ENCODE data around the gene NR2F6. TPM values are rescaled to one million over a fixed set of nuclear protein-coding genes. Genes with fewer than 3 reads are reported as not detected.

The NR2F6 gene
- total RNA-seq, 1 experiment from 2014 or later, result 96.5 TPM

- Mint-ChIP-seq H3K27ac (ENCODE audit: unreplicated experiment) (no peak overlapping the region), H3K4me1 (ENCODE audit: low read depth, unreplicated experiment) (no peaks in the 10 kb centered on the region), H3K4me3 (ENCODE audit: unreplicated experiment) (no peak overlapping the region), H3K27me3 (ENCODE audit: insufficient read depth, unreplicated experiment) (no peaks in the 10 kb centered on the region), H3K36me3 (ENCODE audit: insufficient read depth, unreplicated experiment) (peaks cover 28% of the 10 kb centered on the region), H3K9me3 (ENCODE audit: unreplicated experiment) (no peaks in the 10 kb centered on the region)
- Histone ChIP-seq H3K36me3 (ENCODE audit: control insufficient read depth, insufficient read depth, low read length) (no peaks in the 10 kb centered on the region), H3K4me1 (no peaks in the 10 kb centered on the region), H3K4me3 (ENCODE audit: low read depth, low read length) (no peak overlapping the region), H3K9me3 (no peaks in the 10 kb centered on the region), H3K27me3 (replicated peaks; ENCODE audit: control insufficient read depth, insufficient read depth, low read length) (no peaks in the 10 kb centered on the region)
- no peak for DNase-seq
- BruUV-seq (replicated peaks), result no TSS peak
- ChIA-PET POLR2A (no interaction called here), CTCF (no interaction called here)
- TF ChIP-seq CTCF (IDR thresholded peaks at IDR 0.05; ENCODE audit: insufficient read depth in 1 of 2, low read depth in 1 of 2, low read length in 1 of 2, severe bottlenecking in 1 of 2, unreplicated experiment in 1 of 2), result no peak
- intact Hi-C loops (cut with micrococcal nuclease; ENCODE audit: unreplicated experiment), result no loop called here
Measured at GRCh38 chr19:17183271-17183761, 62.4 kb downstream of the NR2F6 start.

Other genes starting within 250 kb of the NR2F6 start
- 1.1 and 1.3 TPM in 2 replicates for gene CPAMD8, start 219.1 kb downstream of the NR2F6 start, total RNA-seq (2022)
- gene HAUS8, start 170.5 kb downstream of the NR2F6 start, total RNA-seq (2022), result 24.4 and 30.6 TPM in 2 replicates
- gene MYO9B, start 170.1 kb downstream of the NR2F6 start, total RNA-seq (2022), result 47.6 and 52.8 TPM in 2 replicates
- gene USE1, start 30.6 kb downstream of the NR2F6 start, total RNA-seq (2022), result 20.2 and 20.7 TPM in 2 replicates
- gene OCEL1, start 19.7 kb downstream of the NR2F6 start, total RNA-seq (2022), result 14.9 and 20.3 TPM in 2 replicates
- not detected in 2 replicates for gene USHBP1, start 18.8 kb upstream of the NR2F6 start, total RNA-seq (2022)
- gene BABAM1, start 21.5 kb upstream of the NR2F6 start, total RNA-seq (2022), result 91.7 and 98.8 TPM in 2 replicates
- gene ANKLE1, start 36.0 kb upstream of the NR2F6 start, total RNA-seq (2022), result 14.3 and 17.4 TPM in 2 replicates
- gene ABHD8, start 57.5 kb upstream of the NR2F6 start, total RNA-seq (2022), result 9.4 and 11.3 TPM in 2 replicates
- gene MRPL34, start 60.0 kb upstream of the NR2F6 start, total RNA-seq (2022), result 78.9 and 88.5 TPM in 2 replicates
- gene DDA1, start 63.6 kb upstream of the NR2F6 start, total RNA-seq (2022), result 43.8 and 55.6 TPM in 2 replicates
- gene ANO8, start 88.9 kb upstream of the NR2F6 start, total RNA-seq (2022), result 11.5 TPM in 2 replicates
- gene GTPBP3, start 91.6 kb upstream of the NR2F6 start, total RNA-seq (2022), result 50.1 and 50.7 TPM in 2 replicates
- gene PLVAP, start 131.4 kb upstream of the NR2F6 start, total RNA-seq (2022), result not detected in 2 replicates
- gene CCDC194, start 148.3 kb upstream of the NR2F6 start, total RNA-seq (2022), result 1.0 and 1.3 TPM in 2 replicates
- gene BST2, start 159.7 kb upstream of the NR2F6 start, total RNA-seq (2022), result 94.3 and 98.4 TPM in 2 replicates
- gene MVB12A, start 174.1 kb upstream of the NR2F6 start, total RNA-seq (2022), result 36.7 and 37.6 TPM in 2 replicates
- 0.37 TPM in 1 of 2 replicates, not detected in the other for gene TMEM221, start 202.7 kb upstream of the NR2F6 start, total RNA-seq (2022)
- not detected in 2 replicates for gene NXNL1, start 215.0 kb upstream of the NR2F6 start, total RNA-seq (2022)
- gene SLC27A1, start 224.6 kb upstream of the NR2F6 start, total RNA-seq (2022), result 3.7 and 3.9 TPM in 2 replicates